GM12865 (cell line): ENCODE results near the gene KCTD12.

ENCODE experiments used
- DNase-seq: peaks from one replicate; pipeline ENCODE4 v3.0.0; 2010; ENCODE audit warnings: low read depth
- H3K4me3 ChIP-seq: 2 replicates; pipeline ENCODE4 v1.5.1; 2011; ENCODE audit warnings: mild to moderate bottlenecking, low read depth, low read length, control low read depth
- CTCF ChIP-seq: IDR thresholded peaks from 2 replicates; pipeline ENCODE4 v1.5.1; 2011; ENCODE audit warnings: low read length, control low read depth, low read depth, inconsistent platforms; ENCODE audit not compliant: insufficient read depth; ENCODE audit errors: missing control alignments

KCTD12 gene

GRCh38 chr13:76872675-76873074, 13.5 kb downstream of the KCTD12 start:
- TF ChIP-seq CTCF: no peak
- no peak overlapping the region for H3K4me3 ChIP-seq
- DNase-seq: no peak

GRCh38 chr13:76871432-76871831, 14.8 kb downstream of the KCTD12 start:
- H3K4me3 ChIP-seq: no peak overlapping the region
- TF ChIP-seq CTCF: no peak
- DNase-seq: no peak

DNA sequence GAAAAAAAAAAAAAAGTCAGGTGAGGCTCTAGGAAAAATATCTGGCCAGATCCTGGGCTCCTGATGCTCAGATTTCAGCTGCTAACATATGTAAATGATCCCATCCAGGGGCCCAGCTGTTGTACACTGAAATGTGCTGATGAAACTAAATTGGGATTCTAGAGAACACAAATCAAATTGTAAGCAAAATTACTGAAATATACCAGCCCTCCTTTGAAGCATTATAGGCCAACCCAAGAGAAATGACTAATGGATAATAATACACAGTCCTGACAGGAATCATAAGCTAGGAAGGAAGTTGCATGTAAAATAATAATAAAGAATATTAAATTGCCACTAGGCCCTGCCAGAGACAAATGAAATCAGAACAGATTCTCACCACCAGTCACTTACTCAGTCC, 17.8 kb downstream of the KCTD12 start:
- no peak for DNase-seq
- no peak for TF ChIP-seq CTCF
- no peak overlapping the region for H3K4me3 ChIP-seq

GRCh38 chr13:76865996-76866503, 20.2 kb downstream of the KCTD12 start:
- DNase-seq: no peak
- TF ChIP-seq CTCF: no peak
- H3K4me3 ChIP-seq: no peak overlapping the region

- no peak overlapping the region for H3K4me3 ChIP-seq
- TF ChIP-seq CTCF: no peak
- no peak for DNase-seq
These were observed 21.1 kb downstream of the KCTD12 start for GRCh38 chr13:76865109-76865508.

- H3K4me3 ChIP-seq: no peak overlapping the region
- DNase-seq: no peak
- no peak for TF ChIP-seq CTCF
These were observed 21.9 kb downstream of the KCTD12 start for GRCh38 chr13:76864259-76864658.

GRCh38 chr13:76863022-76863421, 23.2 kb downstream of the KCTD12 start:
- no peak overlapping the region for H3K4me3 ChIP-seq
- no peak for TF ChIP-seq CTCF
- no peak for DNase-seq
